MM.1S (cell line): ENCODE data around the gene FAM32A.

Source experiments
- CTCF ChIP-seq: fragments of 300-600 bp; sonication (generic); IDR thresholded peaks from 2 replicates; pipeline ENCODE4 v1.5.1; 2016; ENCODE audit warnings: antibody characterized with exemption, low read length, mixed read lengths
- EZH2 ChIP-seq: fragments of 300-600 bp; sonication (generic); optimal IDR thresholded peaks from 2 replicates; pipeline ENCODE3; 2017; ENCODE audit warnings: low read depth, mild to moderate bottlenecking, antibody characterized with exemption, low read length, mixed read lengths

- TF ChIP-seq CTCF (no peak), EZH2 (no peak)
Observed at GRCh38 chr19:16142032-16142580, 43.1 kb upstream of the FAM32A start.
